IMR-90 (cell line): ENCODE results near the gene GRIFIN. TPM values are rescaled to one million over a fixed set of nuclear protein-coding genes. Genes with fewer than 3 reads are reported as not detected.

ENCODE experiments used
- ATAC-seq: fragments of 200-7000 bp; cut with Tn5 transposase; 2 replicates; pipeline ENCODE4 v1.9.1; 2020; ENCODE audit warnings: low read depth, mild to moderate bottlenecking, moderate library complexity
- BruUV-seq: library from RNA; stranded (reverse); fragments of 400-500 nt; replicated peaks from 2 replicates; lab custom pipeline; 2021; lab: Mats Ljungman, UMichigan
- CTCF ChIA-PET: fragments of 300-600 bp; formaldehyde crosslinking; extraction: SDS; loops from one replicate; lab custom pipeline; 2021; ENCODE audit warnings: antibody characterized with exemption; lab: Yijun Ruan, JAX
- POLR2A ChIA-PET: fragments of 300-600 bp; sonication (Branson Sonifier 250); formaldehyde crosslinking; loops from one replicate; lab custom pipeline; 2022; ENCODE audit warnings: antibody characterized with exemption; ENCODE audit not compliant: unreplicated experiment; lab: Charles Lee
- DNase-seq: peaks from one replicate; pipeline ENCODE4 v3.0.0; 2013
- H2AFZ ChIP-seq: replicated peaks from 2 replicates; pipeline ENCODE3; 2013; ENCODE audit warnings: low read length, mild to moderate bottlenecking; ENCODE audit not compliant: poor library complexity
- H2AK5ac ChIP-seq: 2 replicates; pipeline ENCODE4 v1.6.1; 2013; ENCODE audit warnings: low read depth, low read length, inconsistent platforms
- H2AK9ac ChIP-seq: replicated peaks from 2 replicates; pipeline ENCODE3; 2013; ENCODE audit warnings: mild to moderate bottlenecking, low read depth, low read length, moderate library complexity; ENCODE audit not compliant: poor library complexity
- H2BK120ac ChIP-seq: 2 replicates; pipeline ENCODE4 v1.6.1; 2013; ENCODE audit warnings: low read depth, low read length, inconsistent platforms
- H2BK15ac ChIP-seq: 3 replicates; pipeline ENCODE4 v1.6.1; 2013; ENCODE audit warnings: low read depth, low read length, inconsistent platforms
- H2BK20ac ChIP-seq: 2 replicates; pipeline ENCODE4 v1.6.1; 2013; ENCODE audit warnings: low read depth, mild to moderate bottlenecking, inconsistent platforms, low read length, moderate library complexity
- H2BK5ac ChIP-seq: 2 replicates; pipeline ENCODE4 v1.6.1; 2013; ENCODE audit warnings: mild to moderate bottlenecking, low read depth, low read length, inconsistent platforms; ENCODE audit not compliant: poor library complexity, severe bottlenecking
- H3K14ac ChIP-seq: replicated peaks from 2 replicates; pipeline ENCODE4 v1.6.1; 2013; ENCODE audit warnings: low read depth, low read length, inconsistent platforms
- H3K18ac ChIP-seq: 2 replicates; pipeline ENCODE4 v1.6.1; 2013; ENCODE audit warnings: low read depth, low read length, control low read depth
- H3K23ac ChIP-seq: 2 replicates; pipeline ENCODE4 v1.6.1; 2013; ENCODE audit warnings: low read depth, low read length, inconsistent platforms
- H3K27ac ChIP-seq: 2 replicates; pipeline ENCODE4 v1.5.1; 2013; ENCODE audit warnings: mild to moderate bottlenecking, control low read depth, low read length; ENCODE audit not compliant: insufficient read depth
- H3K27me3 ChIP-seq: 2 replicates; pipeline ENCODE4 v1.6.1; 2013; ENCODE audit warnings: low read length; ENCODE audit not compliant: control insufficient read depth, insufficient read depth
- H3K36me3 ChIP-seq: 2 replicates; pipeline ENCODE4 v1.6.1; 2013; ENCODE audit warnings: low read length, mixed read lengths; ENCODE audit not compliant: control insufficient read depth, insufficient read depth
- H3K4ac ChIP-seq: 2 replicates; pipeline ENCODE4 v1.6.1; 2013; ENCODE audit warnings: low read depth, low read length, inconsistent platforms
- H3K4me1 ChIP-seq: 2 replicates; pipeline ENCODE4 v1.6.1; 2013; ENCODE audit warnings: low read length, mixed read lengths; ENCODE audit not compliant: control insufficient read depth, insufficient read depth
- H3K4me2 ChIP-seq: 2 replicates; pipeline ENCODE4 v1.6.1; 2013; ENCODE audit warnings: low read depth, mild to moderate bottlenecking, control low read depth, low read length, moderate library complexity
- H3K4me3 ChIP-seq: 2 replicates; pipeline ENCODE4 v1.5.1; 2013; ENCODE audit warnings: low read depth, mild to moderate bottlenecking, control low read depth, low read length, moderate library complexity; ENCODE audit not compliant: insufficient read depth
- H3K56ac ChIP-seq: 2 replicates; pipeline ENCODE4 v1.6.1; 2013; ENCODE audit warnings: low read length, inconsistent platforms; ENCODE audit not compliant: insufficient read depth; ENCODE audit errors: extremely low read depth
- H3K79me1 ChIP-seq, 2 experiments: 2 replicates each; pipeline ENCODE4 v1.6.1; 2013; ENCODE audit warnings: low read length in 2 of 2, inconsistent platforms in 1 of 2, low read depth in 1 of 2
- H3K9ac ChIP-seq: 2 replicates; pipeline ENCODE4 v1.6.1; 2013; ENCODE audit warnings: low read depth, low read length, control low read depth
- H3K9me1 ChIP-seq: 2 replicates; pipeline ENCODE4 v1.6.1; 2013; ENCODE audit warnings: low read length, inconsistent platforms; ENCODE audit not compliant: insufficient read depth
- H3K9me3 ChIP-seq: 2 replicates; pipeline ENCODE4 v1.6.1; 2013; ENCODE audit warnings: low read length; ENCODE audit not compliant: control insufficient read depth, insufficient read depth
- H4K20me1 ChIP-seq: 2 replicates; pipeline ENCODE4 v1.6.1; 2013; ENCODE audit warnings: low read length, inconsistent platforms; ENCODE audit not compliant: insufficient read depth
- H4K5ac ChIP-seq: 2 replicates; pipeline ENCODE4 v1.6.1; 2013; ENCODE audit warnings: mild to moderate bottlenecking, low read depth, low read length, control low read depth
- H4K8ac ChIP-seq, 2 experiments: 2 replicates each; pipeline ENCODE4 v1.6.1; 2013; ENCODE audit warnings: low read depth in 2 of 2, low read length in 2 of 2, control low read depth in 1 of 2, inconsistent platforms in 1 of 2
- H4K91ac ChIP-seq: 2 replicates; pipeline ENCODE4 v1.6.1; 2013; ENCODE audit warnings: low read depth, low read length, inconsistent platforms; ENCODE audit not compliant: insufficient read depth
- BHLHE40 ChIP-seq: fragments of 150-350 bp; IDR thresholded peaks from 2 replicates; pipeline ENCODE4 v1.6.1; 2016; ENCODE audit warnings: mild to moderate bottlenecking, low read depth, low read length
- CEBPB ChIP-seq: IDR thresholded peaks from 2 replicates; pipeline ENCODE4 v1.6.1; 2012; ENCODE audit warnings: low read depth, low read length, improper control_type of control experiment
- CHD1 ChIP-seq: IDR thresholded peaks from 2 replicates; pipeline ENCODE4 v1.6.1; 2012; ENCODE audit warnings: low read depth, low read length, improper control_type of control experiment
- FOS ChIP-seq: fragments of 150-350 bp; IDR thresholded peaks from 2 replicates; pipeline ENCODE4 v1.6.1; 2016; ENCODE audit warnings: low read depth, low read length
- MAFK ChIP-seq: IDR thresholded peaks from 2 replicates; pipeline ENCODE4 v1.6.1; 2012; ENCODE audit warnings: low read depth, low read length, improper control_type of control experiment
- MXI1 ChIP-seq: IDR thresholded peaks from 2 replicates; pipeline ENCODE4 v1.6.1; 2012; ENCODE audit warnings: low read depth, mild to moderate bottlenecking, low read length, moderate library complexity, borderline replicate concordance
- NFE2L2 ChIP-seq: fragments of 150-350 bp; IDR thresholded peaks from 2 replicates; pipeline ENCODE4 v1.6.1; 2016; ENCODE audit warnings: low read depth, mild to moderate bottlenecking, low read length
- POLR2A ChIP-seq: IDR thresholded peaks from 2 replicates; pipeline ENCODE4 v1.6.1; 2012; ENCODE audit warnings: mild to moderate bottlenecking, low read depth, low read length
- RAD21 ChIP-seq: IDR thresholded peaks from 2 replicates; pipeline ENCODE4 v1.6.1; 2012; ENCODE audit warnings: low read length, improper control_type of control experiment
- RCOR1 ChIP-seq: IDR thresholded peaks from 2 replicates; pipeline ENCODE4 v1.6.1; 2012; ENCODE audit warnings: mild to moderate bottlenecking, low read length, improper control_type of control experiment; ENCODE audit not compliant: insufficient replicate concordance
- RFX5 ChIP-seq: IDR thresholded peaks from 2 replicates; pipeline ENCODE4 v1.8.0; 2012; ENCODE audit warnings: low read depth, mild to moderate bottlenecking, low read length, moderate library complexity
- SMC3 ChIP-seq: fragments of 150-350 bp; IDR thresholded peaks from 2 replicates; pipeline ENCODE4 v1.6.1; 2016; ENCODE audit warnings: low read depth, mild to moderate bottlenecking, antibody characterized with exemption, low read length, moderate library complexity
- WGBS, 2 experiments: methylation state at CpG; one replicate each; pipeline versions ENCODE4 v1.1.5 to v1.1.7; 2013; ENCODE audit warnings: missing lambda C conversion rate in 2 of 2; ENCODE audit not compliant: insufficient read length in 1 of 2; ENCODE audit errors: extremely low coverage in 2 of 2; 5-methylcytosine and 5-hydroxymethylcytosine counted together
- dilution Hi-C: fragments of 300-500 bp; cut with HindIII; formaldehyde crosslinking; loops from one replicate; pipeline ENCODE4 v1.14.3; 2018; ENCODE audit warnings: low sequenced_read_pairs; ENCODE audit not compliant: unreplicated experiment
- in situ Hi-C: fragments of 300-500 bp; cut with MboI; formaldehyde crosslinking; loops from 3 replicates; pipeline ENCODE4 v1.14.3; 2019; ENCODE audit warnings: low sequenced_read_pairs, inconsistent platforms, mixed read lengths
- intact Hi-C: fragments of 100-400 bp; cut with micrococcal nuclease; formaldehyde crosslinking; loops from 2 replicates; pipeline ENCODE4 v1.10.0; 2022
- polyA plus RNA-seq, 3 experiments: library from polyadenylated mRNA; depleted of rRNA; stranded (reverse); fragments of >200 nt; gene quantifications; 2 replicates each; pipeline ENCODE4 v1.2.3, GENCODE V29; 2012; ENCODE audit warnings: low replicate concordance in 1 of 3
- total RNA-seq: library from RNA; depleted of rRNA; stranded (reverse); fragments of >200 nt; gene quantifications from 2 replicates; pipeline ENCODE4 v1.2.3, GENCODE V29; 2012
- TF ChIP-seq, protein P1 (sequence below): fragments of 150-350 bp; IDR thresholded peaks from 2 replicates; pipeline ENCODE4 v1.6.1; 2016; ENCODE audit warnings: low read depth, mild to moderate bottlenecking, low read length, moderate library complexity, borderline replicate concordance
- TF ChIP-seq, protein P2 (sequence below): fragments of 150-350 bp; IDR thresholded peaks from 2 replicates; pipeline ENCODE4 v1.6.1; 2017; ENCODE audit warnings: mild to moderate bottlenecking, antibody characterized with exemption, low read length, low read depth
- TF ChIP-seq, protein P3 (sequence below): conservative IDR thresholded peaks from 2 replicates; pipeline ENCODE4 v1.5.1; 2012; ENCODE audit warnings: mild to moderate bottlenecking, low read depth, low read length, improper control_type of control experiment

The GRIFIN gene
- total and polyA plus RNA-seq, 2 of the 4 experiments (the other 2 are of a cell fraction) = not detected

DNA sequence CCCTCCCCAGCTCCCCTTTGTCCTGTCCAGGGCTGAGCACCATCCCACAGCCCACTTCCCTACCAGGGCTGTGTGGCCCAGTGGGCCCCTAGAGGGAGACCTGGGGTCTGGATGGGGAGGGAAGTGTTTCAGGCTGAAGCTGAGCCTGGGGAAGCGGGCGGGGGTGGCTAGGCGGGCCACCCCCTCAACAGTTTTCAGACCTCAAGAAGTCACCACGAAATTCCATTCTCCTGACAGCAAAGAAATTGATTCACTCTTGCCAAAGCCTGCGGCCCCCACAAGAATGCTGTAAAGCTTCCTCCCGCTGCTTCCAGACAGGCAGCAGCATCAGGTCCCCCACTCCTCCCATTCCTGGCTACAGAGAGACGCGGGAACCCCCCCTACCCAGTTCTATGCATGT is 40.8 kb upstream of the GRIFIN start:
- Histone ChIP-seq H3K27ac (peak overlapping the region; percentile 51), H3K14ac (peak overlapping the region; percentile 94), H3K9me1 (peaks cover 16% of the 10 kb centered on the region), H4K8ac (peak overlapping the region; percentile 60 to 89), H3K56ac (peak overlapping the region; percentile 52; the same call in 1 of the 2 replicates), H3K9me3 (no peaks in the 10 kb centered on the region), H4K91ac (peak overlapping the region; percentile 94), H3K4me1 (peaks cover 27% of the 10 kb centered on the region), H3K27me3 (peaks cover 1% of the 10 kb centered on the region; the same call in 1 of the 2 replicates), H2BK5ac (peak overlapping the region; percentile 76), H3K4ac (peak overlapping the region; percentile 95), H2AK5ac (peak overlapping the region; percentile 99), H3K79me1 (peaks cover 0 to 8% of the 10 kb centered on the region in 2 experiments; a peak in 2 of 4 replicates), H3K4me2 (peak overlapping the region; percentile 77), H3K18ac (peak overlapping the region; percentile 43; the same call in 1 of the 2 replicates), H3K4me3 (no peak overlapping the region), H3K23ac (peak overlapping the region; percentile 51; the same call in 1 of the 2 replicates), H2BK15ac (peak overlapping the region; percentile 95; the same call in 2 of the 3 replicates), H4K20me1 (0 out of 2 replicates have a peak, but pooled peaks cover 9% of the 10 kb centered on the region), H2BK120ac (peak overlapping the region; percentile 99), H4K5ac (no peak overlapping the region), H2BK20ac (peak overlapping the region; percentile 96), H2AFZ (peak overlapping the region; percentile 81), H3K9ac (no peak overlapping the region), H3K36me3 (no peaks in the 10 kb centered on the region), H2AK9ac (peak overlapping the region; percentile 99)
- BruUV-seq = no TSS peak
- DNase-seq (peak; percentile 93), ATAC-seq (peak; percentile 46)
- intact Hi-C loops = loop anchor here (2.0 kb wide), 1 partner anchor 18 kb away; no protein-coding TSS in a partner anchor
- dilution Hi-C loops = no loop called here
- CTCF ChIA-PET = interaction anchor here (0.6 to 1.3 kb wide), 3 partner anchors 10 to 48 kb away, joined by 3 read pairs; no protein-coding TSS in a partner anchor
- WGBS, 2 experiments = 0% methylated on average over 1 of the region's 8 CpGs; no CpG with 5 or more reads in 1 of the 2 experiments
- POLR2A ChIA-PET = no interaction called here
- in situ Hi-C loops = no loop called here
- TF ChIP-seq POLR2A (no peak), SMC3 (0 out of 2 replicates have a peak, but pooled peaks have one; percentile 11), CEBPB (peak; percentile 85), FOS (peak; percentile 47), MAFK (no peak), NFE2L2 (no peak), RAD21 (no peak; the same call in none of the 2 replicates), RCOR1 (peak; percentile 30), RFX5 (no peak), BHLHE40 (peak; percentile 52), CHD1 (no peak), MXI1 (no peak)
- TF ChIP-seq, protein P1, sequence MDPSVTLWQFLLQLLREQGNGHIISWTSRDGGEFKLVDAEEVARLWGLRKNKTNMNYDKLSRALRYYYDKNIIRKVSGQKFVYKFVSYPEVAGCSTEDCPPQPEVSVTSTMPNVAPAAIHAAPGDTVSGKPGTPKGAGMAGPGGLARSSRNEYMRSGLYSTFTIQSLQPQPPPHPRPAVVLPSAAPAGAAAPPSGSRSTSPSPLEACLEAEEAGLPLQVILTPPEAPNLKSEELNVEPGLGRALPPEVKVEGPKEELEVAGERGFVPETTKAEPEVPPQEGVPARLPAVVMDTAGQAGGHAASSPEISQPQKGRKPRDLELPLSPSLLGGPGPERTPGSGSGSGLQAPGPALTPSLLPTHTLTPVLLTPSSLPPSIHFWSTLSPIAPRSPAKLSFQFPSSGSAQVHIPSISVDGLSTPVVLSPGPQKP = no peak
- TF ChIP-seq, protein P2, sequence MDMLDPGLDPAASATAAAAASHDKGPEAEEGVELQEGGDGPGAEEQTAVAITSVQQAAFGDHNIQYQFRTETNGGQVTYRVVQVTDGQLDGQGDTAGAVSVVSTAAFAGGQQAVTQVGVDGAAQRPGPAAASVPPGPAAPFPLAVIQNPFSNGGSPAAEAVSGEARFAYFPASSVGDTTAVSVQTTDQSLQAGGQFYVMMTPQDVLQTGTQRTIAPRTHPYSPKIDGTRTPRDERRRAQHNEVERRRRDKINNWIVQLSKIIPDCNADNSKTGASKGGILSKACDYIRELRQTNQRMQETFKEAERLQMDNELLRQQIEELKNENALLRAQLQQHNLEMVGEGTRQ = no peak
- TF ChIP-seq, protein P3, sequence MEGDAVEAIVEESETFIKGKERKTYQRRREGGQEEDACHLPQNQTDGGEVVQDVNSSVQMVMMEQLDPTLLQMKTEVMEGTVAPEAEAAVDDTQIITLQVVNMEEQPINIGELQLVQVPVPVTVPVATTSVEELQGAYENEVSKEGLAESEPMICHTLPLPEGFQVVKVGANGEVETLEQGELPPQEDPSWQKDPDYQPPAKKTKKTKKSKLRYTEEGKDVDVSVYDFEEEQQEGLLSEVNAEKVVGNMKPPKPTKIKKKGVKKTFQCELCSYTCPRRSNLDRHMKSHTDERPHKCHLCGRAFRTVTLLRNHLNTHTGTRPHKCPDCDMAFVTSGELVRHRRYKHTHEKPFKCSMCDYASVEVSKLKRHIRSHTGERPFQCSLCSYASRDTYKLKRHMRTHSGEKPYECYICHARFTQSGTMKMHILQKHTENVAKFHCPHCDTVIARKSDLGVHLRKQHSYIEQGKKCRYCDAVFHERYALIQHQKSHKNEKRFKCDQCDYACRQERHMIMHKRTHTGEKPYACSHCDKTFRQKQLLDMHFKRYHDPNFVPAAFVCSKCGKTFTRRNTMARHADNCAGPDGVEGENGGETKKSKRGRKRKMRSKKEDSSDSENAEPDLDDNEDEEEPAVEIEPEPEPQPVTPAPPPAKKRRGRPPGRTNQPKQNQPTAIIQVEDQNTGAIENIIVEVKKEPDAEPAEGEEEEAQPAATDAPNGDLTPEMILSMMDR = peak; percentile 30; the same call in 1 of the 2 replicates
